IPS-NIHi11 (cell line): ENCODE results near the gene GEMIN4.

Experiments used
- DNase-seq: peaks from one replicate; pipeline ENCODE4 v3.0.0; 2012; ENCODE audit warnings: mixed read lengths, low spot score

GEMIN4 gene

DNA sequence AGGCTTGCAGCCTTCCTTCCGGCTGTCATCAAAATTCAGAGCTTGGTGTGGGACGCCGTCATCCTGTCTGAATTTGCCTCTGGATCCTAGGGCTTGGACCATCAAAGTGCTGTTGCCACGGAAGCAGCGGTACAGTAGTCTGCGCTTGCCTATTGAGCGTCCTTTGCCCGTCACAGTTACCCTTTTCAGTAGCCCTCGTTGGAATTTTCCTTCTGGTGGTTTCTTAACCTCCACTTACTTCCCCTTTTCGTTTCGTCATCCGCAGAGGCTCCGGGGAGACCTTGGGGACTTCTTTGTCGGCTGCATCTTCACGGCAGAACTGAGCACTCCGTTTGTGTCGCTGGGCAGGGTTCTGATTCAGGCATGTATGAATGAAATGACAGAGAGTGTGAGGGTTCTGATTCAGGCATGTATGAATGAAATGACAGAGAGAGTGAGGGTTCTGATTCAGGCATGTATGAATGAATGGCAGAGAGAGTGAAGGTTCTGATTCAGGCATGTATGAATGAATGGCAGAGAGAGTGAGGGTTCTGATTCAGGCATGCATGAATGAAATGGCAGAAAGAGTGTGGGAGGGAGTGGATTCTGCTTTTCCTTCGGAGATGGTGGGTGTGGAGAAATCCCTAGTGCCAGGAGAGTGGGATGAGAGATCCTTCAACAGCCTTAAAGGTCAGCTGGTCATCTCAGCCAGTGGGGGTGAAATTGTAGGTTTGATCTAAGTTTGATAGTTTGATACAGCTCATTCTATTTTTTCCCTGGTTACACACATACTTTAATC lies 11.6 kb downstream of the GEMIN4 start:
- DNase-seq: no peak

DNA sequence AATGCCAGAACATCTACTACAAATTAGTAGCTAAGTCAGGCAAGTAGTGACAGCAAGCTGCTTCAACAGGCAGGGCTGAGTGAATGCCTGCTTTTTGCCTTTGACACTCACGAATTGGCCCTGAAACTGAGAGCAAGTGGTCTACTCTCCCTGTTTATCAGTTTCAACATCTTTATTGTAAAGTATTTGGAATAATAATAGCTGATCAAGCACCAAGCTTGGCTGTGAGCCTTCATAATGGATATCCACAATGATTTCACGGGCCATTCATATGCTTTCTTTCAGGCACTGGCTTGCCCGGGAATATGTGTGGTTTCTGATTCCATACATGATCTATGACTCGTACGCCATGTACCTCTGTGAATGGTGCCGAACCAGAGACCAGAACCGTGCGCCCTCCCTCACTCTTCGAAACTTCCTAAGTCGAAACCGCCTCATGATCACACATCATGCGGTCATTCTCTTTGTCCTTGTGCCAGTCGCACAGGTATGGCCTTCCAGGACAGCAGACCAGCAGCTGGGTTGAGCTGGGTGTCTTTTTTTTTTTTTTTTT lies 14.4 kb downstream of the GEMIN4 start:
- DNase-seq: no peak

DNA sequence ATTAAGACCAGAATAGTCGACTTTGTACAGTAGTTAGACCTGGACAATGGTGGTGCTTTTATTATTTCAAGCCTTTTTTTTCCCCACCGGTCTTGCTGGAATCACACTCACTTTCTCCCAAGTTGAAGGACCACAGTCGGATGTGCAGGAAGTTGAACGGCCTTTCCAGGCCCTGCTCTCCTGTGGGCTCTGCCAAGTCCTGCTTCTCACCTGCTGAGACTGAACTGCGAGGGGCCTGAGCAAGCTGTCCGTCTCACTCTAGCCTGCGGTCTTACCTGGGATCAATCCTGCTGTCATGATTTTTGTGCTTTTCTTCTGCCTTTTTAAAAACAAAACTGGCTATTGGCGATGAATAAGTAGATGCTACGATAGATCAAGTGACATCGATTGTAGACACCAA lies 18.3 kb downstream of the GEMIN4 start:
- DNase-seq: no peak

DNA sequence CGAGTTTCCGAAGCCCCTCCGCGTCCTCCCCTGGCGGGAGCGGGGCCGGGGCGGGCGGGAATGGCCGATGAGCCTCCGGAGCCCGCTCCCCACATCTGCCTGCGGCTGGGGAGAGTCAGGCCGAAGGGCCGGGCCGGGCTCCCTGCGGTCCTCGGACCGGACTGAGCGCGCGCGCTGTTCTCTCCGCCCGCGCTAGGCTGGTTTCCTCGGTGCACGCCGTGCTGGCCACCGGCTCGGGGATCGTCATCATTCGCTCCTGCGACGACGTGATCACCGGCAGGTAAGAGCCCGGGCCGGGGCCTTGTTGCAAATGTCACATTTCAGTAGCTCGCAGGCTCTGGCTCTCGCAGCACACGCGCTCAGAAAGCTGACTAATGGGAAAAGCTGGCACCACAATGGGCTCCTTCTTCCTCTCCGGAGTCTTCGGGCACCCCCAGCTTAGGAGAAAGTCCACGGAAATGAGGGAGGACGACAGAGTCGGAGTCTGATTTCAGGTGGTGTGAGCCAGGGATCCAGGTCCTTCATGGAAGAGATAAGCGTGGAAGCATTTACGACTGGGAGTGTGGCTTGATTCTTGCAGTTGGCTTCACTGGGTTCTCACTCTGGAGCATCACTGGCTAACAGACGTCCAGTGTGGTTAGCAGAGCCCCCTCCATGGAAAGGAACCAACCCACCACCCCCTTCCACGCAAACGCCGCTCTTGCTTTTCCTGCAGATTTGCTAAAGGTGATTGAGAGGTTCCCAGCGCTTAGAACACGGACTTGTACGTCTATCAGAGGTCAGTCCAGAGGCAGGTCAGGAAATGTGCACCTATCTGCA lies 19.0 kb downstream of the GEMIN4 start:
- peak; percentile 65 for DNase-seq

DNA sequence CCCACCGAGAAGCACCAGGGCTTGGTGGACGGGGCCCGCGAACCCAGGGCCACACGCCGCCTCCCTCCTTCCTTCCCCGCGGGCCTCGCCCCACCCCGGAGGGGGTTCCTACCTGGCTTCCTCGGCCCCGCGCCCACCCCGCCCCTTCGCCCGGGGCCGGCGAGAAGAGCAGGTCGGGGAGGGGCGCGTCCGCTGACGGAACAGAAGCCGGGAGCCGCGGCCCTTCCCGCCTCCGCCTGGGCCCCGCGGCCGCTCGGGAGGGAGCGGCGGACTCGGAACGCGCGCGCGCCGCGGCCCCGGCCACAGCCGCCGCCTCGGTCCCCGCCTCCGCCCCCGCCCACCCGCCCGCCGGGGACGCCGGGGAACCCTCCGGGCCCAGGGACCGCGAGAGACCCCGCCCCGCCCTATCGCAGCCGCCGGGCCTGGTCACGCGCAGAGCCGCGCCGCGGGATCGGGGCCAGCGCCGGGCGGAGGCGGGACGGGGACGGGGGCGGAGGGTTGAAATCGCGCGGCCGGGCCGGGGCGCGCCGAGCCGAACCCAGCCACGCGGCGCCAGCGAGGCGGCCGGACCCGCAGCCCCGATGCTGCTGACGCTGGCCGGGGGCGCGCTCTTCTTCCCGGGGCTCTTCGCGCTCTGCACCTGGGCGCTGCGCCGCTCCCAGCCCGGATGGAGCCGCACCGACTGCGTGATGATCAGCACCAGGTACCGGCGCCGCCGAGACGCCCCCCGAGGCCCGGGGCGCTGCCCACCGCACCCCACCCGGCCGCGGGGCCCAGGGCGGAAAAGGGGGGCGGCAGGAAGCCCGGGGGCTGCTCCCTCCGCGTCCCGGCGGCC lies 19.8 kb downstream of the GEMIN4 start, which contains the start of gene TLCD3A:
TLCD3A (plus strand) TSS at position 530 of the 835 bp plus-strand sequence; CDS start at position 582, 52 bp downstream.
- peak; percentile 92 for DNase-seq

DNA sequence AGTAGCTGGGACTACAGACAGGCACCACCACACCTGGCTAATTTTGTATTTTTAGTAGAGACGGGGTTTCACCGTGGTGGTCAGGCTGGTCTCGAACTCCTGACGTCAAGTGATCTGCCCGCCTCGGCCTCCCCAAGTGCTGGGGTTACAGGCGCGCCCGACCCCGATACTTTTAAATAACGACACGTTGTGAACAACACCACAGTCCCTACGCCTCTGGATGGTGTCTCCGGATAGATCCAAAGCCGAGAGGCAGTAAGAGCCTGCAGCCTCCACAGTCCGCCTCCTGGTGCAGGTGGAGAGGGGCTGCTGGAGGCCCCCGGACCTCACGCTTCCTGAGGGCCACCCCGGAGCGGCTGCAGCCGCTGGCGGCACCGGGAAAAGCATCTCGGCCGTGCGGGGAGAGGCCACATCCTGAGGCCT lies 20.4 kb downstream of the GEMIN4 start:
- no peak for DNase-seq

DNA sequence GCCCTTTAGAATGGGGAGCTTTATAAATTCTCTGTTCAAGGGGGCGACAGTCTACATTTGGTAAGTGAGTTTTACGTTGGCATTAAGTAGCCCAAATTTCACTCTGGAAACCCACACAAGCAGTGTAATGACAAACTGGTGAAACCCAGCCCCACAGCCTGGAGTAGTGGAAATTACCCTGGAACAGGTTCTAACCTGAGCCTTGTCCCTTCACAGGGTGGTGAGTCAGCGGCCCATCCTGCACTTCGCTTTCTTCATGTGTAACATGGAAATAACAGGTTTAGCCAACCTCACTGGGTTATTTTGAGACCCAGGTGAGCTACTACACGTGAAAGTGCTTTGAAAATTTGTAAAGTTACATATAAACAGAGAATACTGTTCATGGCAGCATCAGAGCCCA lies 23.2 kb downstream of the GEMIN4 start:
- DNase-seq: no peak

DNA sequence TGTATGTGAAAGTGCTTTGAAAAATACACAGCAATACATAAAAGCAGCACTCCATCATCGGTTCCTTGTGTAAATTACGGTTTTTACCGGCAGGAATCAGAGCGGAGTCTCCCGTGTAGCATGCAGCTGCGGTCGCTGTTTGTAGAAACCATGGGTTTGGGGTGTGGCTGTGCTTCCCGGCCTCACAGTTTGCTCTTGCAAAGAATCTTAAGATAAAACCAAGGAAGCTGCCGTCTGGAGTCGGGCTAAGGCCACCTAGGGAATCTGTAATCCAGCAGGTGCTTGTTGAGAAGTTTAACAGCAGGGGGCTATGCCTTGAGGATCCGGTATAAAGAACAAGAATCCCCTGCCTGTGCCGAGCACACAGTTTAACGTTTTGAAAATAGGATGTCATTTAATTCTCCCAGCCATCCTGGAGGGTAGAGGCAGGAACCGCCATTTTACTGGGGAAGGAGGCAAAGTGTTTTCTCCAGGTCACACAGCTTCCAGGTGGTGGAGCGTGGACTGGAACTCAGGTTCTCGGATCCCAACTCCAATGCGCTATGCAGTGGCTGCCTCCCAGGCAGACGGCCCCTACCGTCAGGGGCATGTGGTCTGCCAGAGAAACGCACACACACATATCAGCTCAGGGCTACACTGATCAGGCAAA lies 25.7 kb downstream of the GEMIN4 start:
- peak; percentile 43 for DNase-seq

DNA sequence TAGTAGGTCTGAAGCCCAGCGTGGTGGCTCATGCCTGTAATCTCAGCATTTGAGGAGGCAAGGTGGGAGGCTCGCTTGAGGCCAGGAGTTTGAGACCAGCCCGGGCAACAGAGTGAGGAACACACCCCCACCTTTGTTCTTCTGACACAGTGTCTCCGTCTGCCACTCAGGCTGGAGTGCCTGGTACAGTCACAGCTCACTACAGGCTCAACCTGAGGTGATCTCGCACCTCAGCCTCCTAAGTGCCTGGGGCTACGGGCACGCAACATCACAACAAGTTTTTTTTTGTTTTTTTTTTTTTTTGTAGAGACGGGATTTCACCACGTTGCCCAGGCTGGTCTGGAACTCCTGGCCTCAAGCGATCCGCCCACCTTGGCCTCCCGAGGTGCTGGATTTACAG lies 26.3 kb downstream of the GEMIN4 start:
- DNase-seq: no peak

DNA sequence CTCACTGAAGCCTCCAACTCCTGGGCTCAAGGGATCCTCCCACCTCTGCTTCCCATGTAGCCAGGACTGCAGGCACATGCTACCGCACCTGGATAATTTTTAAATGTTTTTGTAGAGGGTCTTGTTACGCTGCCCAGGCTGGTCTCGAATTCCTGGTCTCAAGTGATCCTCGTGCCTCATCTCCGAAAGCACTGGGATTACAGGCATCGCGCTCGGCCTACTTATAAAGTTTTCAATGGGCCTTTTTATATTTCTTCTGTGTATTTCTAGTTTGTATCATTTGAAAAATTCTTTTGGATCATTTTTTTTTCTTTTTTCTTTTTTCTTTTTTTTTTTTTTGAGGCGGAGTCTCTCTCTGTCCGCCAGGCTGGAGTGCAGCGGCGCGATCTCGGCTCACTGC lies 27.0 kb downstream of the GEMIN4 start:
- DNase-seq: no peak

DNA sequence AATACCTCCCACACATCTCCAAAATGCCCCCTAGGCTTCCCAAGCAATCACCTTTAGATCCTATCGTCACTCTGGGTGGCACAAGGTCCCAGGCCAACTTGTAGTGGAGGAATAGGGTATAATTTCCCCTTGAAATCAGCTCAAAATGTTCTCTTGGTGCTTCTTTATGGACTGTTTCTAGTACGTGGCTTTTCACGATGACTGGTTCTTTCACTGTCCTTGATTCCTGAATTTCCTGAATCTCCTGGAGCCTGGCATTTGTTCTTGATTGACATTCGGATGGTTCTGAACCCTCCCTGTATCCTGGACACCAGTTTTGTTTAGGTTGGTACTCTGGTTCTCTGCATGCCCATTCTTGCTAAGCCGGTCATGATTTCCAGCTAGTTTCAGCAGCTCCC lies 30.5 kb downstream of the GEMIN4 start:
- DNase-seq: no peak

DNA sequence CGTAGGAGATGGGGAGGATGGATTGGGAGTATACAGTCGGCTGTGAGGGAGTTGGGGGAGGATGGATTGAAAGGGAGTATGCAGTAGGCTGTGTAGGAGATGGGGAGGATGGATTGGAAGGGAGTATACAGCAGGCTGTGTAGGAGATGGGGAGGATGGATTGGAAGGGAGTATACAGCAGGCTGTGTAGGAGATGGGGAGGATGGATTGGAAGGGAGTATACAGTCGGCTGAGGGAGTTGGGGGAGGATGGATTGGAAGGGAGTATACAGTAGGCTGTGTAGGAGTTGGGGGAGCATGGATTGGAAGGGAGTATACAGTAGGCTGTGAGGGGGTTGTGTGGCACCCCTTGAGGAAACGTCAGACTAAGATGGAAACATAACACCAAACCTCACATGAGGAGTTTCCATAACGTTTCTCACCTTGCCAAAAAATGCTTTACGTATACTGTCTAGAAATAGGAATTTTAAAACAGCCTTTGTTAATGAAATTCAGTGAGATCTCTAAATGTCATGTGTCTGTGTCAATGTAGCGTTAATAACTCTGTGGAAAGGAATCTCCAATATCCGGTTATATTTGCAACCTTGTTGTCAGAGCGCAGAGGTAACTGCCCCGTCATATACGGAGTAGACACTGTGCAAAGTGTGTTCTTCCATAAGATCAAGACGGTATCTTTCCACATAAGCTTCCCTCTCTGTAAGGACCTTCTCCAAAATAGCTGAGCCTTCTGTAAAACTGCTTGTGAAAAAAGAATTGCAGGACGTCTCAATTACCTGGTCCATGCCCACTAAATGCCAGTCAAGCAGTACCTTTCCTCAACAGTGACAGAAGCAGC lies 31.1 kb downstream of the GEMIN4 start:
- DNase-seq: no peak

DNA sequence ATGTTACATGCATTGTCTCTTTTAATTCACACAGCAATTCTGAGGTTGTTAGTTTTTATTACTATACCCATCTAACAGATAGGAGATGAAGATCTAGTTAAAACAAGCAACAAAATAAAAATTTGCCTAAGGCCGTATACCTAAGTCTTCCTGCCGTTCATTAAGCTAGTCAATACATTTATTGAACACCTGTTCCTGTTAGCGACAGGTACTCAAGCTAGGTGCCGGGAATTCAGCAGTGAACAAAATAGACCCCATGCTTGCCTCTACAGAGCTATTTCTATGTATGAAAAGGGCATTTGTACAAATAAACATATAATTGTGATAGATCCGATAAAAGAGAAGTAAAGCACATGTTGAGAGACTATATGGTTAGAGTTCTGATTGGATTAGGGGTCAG lies 34.0 kb downstream of the GEMIN4 start:
- no peak for DNase-seq

DNA sequence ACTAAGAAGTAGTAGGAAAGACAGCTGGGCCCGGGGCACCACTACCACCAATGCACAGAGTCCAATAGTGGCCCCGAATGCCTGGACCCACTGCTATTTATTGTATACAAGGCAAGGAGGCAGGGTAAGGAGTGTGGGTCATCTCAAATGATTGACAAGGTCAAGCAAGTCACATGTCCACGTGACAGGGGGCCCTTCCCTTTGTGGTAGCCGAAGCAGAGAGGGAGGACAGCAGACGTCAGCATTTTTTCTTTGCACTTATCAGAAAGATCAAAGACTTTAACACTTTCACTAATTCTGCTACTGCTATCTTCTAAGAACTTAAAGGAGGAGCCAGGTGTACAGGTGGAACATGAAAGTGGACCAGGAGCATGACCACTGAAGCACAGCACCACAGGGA lies 43.9 kb downstream of the GEMIN4 start:
- DNase-seq: no peak

DNA sequence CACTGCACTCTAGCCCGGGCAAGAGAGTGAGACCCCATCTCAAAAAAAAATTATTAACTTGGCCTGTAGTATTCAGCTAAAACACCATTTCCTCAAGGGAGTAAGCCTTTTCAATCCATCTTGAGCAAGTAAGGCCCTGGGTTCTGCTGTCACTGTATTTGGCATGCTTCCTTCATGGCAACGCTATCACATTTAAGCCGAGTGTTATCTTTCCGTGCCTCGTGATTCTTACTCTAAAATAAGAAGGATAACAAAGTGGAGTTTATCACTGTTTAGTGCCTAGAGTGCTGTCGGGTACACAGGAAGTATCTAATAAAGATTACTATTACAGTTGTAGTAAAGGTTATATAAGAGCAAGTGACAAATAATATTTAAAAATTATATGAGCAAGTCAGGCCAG lies 46.2 kb downstream of the GEMIN4 start:
- no peak for DNase-seq

DNA sequence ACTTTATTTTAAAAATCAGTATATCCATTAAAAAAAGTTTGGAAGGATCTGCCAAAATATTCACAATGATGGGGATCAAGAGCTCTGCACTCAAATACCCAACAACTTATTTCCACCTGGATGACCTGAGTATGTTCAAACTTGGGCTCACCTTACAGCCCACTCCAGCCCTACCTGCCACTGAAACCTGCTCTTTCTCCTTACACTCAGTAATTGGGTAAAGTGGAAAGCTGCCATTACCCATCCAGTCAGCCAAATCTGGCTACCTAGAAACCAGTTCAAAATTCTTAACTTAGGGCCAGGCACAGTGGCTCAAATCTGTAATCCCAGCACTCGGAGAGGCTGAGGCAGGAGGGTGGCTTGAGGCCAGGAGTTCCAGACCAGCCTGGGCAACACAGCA lies 47.1 kb downstream of the GEMIN4 start:
- no peak for DNase-seq

DNA sequence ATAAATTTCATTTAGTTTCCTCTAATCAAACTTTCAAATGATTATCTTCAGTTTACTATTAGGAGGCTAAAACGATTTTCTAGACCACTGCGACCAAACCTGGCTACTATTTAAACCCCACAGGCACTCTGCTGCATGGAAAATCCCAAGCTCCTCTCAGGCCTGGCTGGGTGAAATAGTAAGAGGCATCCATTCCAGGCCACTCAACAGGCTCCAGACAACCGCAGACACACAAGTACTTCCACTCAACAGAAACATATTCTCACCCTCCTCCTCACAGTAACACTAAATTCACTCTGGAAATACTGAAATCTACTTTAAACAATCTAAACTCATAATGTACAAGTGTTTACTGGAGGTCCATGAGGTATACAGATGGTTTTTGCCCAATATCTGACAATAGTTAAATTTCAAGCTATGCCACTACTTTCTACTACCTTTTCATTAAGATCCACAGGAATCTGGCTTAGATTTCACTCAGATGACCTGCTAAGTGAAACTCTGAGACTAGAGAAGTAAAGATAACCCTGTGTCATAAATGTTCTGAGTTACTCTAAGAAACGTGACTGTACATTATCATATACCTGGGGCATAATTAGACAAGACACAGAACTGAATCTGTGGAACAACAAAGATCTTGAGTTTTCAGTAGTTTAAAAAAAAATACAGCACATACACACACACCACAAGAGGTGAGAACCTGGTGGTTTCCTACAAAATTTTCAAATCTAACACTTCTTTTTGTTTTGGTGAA lies 47.8 kb downstream of the GEMIN4 start:
- DNase-seq: no peak

DNA sequence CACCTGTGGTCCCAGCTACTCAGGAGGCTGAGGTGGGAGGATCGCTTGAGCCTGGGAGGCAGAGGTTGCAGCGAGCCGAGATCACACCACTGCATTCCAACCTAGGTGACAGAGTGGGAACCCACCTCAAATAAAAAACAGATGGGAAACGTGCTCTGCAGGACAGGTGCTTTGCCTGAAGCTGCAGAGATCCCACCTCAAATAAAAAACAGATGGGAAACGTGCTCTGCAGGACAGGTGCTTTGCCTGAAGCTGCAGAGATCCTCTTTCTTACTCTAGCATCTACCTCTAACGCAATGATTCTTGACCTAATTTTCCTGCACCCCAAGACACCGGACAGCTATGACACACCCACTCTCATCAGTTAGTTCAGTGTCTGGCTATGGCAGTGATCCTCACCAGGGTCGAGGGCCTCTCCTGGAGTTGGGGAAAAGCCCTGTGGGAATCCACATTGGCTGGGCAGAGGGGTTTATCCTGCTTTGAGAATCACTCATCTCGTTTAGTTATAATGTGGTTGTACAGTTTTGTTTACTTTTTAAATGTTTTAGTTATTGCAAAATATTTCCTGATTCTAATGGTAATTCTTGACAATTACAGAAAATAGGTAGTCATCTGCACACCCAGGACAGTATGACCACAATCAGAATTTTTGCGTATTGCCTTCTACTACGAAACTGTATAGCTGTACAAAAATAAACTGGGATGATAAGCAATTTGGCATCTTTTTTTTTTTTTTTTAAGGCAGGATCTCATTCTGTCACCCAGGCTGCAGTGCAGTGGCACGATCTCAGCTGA lies 48.8 kb downstream of the GEMIN4 start:
- no peak for DNase-seq

DNA sequence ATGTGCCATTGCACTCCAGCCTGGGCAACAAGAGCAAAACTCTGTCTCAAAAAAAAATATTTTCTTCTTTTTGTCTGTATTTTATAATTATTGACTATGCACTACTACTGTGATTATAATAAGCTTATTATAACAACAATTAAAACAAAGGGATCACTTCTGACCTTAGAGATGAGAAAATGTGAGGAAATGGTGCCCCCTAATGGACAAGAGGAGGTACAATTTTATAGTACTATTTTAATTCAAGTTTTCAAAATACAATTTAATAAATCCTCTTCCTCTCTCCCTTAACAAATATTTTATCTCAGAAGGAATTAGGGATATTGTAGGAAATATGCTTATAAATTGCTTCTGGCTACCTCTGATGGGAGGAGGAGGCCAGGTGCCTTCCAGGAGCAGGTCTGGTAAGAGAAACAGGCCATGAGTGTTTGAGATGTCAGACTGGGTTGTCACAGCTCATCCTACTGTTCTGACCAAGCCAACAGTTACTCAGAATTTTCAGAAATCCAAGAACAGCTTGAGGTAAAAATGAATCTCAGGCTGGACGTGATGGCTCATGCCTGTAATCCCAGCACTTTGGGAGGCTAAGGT lies 51.5 kb downstream of the GEMIN4 start:
- peak; percentile 46 for DNase-seq
